T1000 (cell line): Measurements from ENCODE around the gene CABLES1.

Experiments
- DNase-seq: peaks from one replicate; lab custom pipeline; 2025; ENCODE audit warnings: mixed read lengths; lab: John Stamatoyannopoulos, UW

Gene CABLES1

DNA sequence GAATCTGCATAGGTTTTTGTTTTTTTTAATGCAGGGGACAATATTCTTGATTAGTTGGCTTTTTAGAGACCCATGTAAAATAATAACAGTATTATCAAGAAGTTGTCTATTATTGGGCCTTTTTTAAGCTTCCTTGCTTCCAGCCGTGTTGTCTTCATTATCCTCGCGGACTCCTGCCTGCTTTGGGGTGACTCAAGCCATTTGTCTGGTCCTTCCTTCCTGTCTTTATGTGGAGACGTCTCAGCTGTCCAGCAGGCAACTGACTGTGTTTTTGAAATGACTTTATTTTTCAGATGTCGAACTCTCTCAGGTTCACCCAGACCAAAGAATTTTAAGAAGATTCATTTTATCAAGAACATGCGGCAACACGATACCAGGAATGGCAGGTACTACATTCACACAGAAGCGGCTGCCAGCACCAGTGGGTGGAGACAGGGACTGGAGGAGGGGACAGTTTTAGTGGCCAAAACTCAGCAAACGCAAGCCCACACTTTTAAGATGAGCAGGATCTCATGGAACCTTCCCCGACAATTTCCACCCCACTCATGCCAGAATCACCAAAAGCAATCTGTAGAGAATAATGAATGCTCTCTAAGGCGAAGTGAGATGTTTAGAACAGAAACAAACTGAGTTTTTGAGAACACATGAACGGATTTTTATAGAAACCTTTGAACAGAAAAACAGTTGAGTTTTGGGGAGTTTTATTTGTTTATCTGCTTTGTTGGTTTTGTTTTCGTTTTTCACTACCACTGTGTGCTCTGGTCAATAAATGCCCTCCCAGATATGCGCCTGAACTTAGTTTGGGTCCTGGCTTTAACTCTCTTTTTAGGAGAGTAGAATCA, 59.1 kb downstream of the CABLES1 start:
- no peak for DNase-seq

DNA sequence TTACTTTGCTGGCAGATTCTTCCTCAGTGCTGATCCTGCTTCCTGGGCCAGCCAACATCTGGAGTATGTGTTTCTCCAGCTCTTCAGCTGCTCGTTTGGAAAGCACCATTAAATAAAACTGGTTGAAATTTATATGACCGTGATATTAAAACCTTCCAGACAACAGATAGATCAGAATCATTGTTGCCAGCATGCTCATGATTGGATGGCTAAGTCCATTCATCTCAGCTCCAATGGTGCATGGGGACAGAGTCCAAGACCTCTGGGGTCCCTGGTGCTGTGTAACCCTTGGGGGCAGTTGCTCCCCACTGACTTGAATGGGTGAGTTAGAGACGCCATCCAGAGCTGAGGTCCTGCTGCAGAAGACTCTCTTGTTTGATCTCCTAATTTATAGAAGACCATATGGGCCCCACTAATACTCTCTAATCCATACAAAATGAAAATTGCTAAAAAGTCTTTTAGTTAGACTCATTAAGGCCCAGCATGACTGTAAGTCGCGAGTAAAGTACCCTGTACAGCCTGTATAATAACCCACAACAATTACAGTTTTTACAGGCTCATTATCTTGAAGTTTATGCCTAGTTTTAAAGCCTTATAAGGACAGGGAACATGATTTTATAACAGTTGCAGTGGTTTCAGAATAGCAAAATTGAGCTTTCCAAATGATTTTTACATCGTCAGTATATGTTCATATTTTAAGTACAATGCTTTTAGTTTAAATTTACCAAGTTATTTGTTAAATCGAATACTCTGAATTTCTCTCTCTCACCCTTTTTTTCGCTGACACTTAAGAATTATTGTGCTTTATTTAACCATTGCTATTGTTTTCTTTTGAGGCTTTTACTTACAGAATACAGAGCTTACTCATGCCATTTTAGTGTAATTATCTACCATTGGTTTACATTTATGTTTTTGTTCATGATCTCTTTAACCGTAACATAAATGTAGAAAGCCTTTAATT, 60.0 kb downstream of the CABLES1 start:
- no peak for DNase-seq

- no peak for DNase-seq
These were observed 61.1 kb downstream of the CABLES1 start for GRCh38 chr18:23196119-23197007.

DNA sequence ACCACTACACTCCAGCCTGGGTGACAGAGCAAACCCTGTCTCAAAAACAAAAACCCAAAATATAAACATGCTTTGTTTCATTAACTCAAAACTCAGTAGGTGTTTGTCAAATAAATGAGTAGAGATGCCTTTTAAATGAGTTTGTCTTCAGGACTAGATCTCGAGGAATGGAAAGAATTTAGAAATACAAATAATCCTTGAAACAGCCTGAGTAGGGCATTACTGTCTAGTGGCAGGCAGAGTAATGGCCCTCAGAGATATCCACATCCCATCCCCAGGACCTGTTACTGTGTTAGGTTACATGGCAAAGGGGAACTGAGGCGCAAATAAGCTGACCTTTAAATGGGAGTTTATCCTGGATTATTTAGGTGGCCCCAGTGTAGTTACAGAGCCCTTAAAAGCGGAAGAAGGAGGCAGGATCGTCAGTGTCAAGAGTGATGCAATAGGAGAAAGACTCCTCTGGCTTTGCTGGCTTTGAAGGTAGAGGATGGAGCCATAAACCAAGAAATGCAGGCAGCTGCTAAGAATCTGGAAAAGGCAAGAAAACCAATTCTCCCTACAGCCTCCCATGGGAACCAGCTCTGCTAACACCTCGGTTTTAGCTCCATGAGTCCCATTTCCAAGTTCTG, 63.0 kb downstream of the CABLES1 start:
- no peak for DNase-seq

DNA sequence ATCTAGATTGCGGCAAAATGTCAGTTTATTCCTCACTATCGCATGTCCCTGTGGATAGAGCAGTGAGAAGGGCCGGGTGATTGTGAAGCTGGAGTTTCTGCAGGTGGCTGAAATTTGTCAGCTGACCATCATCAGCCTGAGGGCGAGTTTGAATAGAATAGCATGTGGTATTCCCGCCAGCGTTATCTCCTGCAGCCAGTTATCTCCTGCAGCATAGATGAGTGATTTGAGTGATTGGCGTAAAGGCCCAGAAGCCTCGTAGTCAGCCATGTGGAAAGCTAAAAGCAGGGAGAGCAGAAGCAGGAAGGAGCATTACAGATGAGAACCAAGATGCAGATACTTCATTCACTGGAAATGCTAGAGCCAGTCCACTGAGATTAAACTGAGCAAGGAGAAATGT, 65.5 kb downstream of the CABLES1 start:
- no peak for DNase-seq

GRCh38 chr18:23201741-23202140, 66.5 kb downstream of the CABLES1 start:
- no peak for DNase-seq

DNA sequence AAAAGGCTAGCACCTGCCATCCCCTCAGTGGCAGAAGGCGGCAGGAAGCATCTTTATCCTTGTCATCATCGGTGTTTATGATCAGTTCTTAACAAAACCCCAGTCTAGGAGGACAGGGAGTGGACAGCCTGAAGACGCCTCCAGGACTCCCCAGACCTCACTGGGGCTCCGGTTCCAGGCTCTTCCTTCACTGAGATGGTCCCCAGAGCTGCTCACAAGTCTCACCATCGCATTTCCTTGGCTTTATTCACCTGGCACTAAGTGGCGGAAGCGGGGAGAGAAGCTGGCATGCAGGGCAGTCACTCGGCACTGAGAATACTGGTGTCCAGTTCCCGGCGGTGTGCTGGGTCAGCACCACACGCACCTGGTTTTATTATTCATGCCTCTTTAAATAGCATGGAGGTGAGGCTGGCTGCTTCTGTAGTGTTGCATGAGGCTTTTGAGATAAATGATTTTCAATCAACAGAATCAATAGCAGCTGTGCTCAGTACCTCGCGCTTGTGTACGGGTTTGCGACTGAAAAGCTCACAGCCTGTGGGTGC, 68.7 kb downstream of the CABLES1 start:
- no peak for DNase-seq

GRCh38 chr18:23204589-23205235, 69.4 kb downstream of the CABLES1 start:
- no peak for DNase-seq

GRCh38 chr18:23205980-23206379, 70.7 kb downstream of the CABLES1 start:
- no peak for DNase-seq

GRCh38 chr18:23207191-23207955, 72.1 kb downstream of the CABLES1 start:
- DNase-seq = peak; percentile 30

DNA sequence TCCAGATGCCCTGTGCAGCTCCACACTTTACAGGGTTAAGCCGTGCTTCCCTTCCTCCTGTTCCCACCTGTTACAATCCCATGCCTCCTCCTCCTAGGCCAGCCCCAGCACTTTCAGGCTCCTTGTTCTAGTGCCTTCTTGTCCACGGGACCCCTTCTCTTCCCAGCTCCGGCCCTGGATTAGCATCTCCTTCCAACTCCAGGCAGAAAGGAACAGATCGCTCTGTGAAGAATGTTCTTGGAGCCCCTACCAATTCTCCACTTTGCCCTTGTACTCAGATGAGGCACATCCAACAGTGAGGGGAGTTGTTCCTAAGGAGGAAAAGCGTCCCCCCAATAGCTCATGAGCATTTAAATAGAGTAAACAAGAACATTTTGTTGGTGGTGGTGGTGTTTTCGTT, 72.7 kb downstream of the CABLES1 start:
- DNase-seq = no peak

- DNase-seq = no peak
These were observed 73.3 kb downstream of the CABLES1 start for GRCh38 chr18:23208600-23208999.

DNA sequence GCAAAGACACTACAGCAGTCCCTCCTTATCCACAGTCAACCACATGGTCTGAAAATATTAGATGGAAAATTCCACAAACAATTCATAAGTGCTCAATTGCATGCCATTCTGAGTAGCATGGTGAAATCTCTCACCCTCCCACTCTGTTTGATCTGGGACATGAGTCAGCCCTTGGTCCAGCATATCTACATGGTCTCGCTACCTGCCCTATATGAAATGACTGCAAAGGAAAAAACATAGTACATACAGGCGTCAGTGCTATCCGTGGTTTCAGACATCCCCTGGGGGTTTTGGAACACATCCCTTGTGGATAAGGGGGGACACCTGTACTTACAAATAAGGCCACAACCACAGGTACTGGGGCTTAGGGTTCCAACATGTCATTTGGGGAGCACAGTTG, 73.7 kb downstream of the CABLES1 start:
- no peak for DNase-seq

- no peak for DNase-seq
These were observed 74.5 kb downstream of the CABLES1 start for GRCh38 chr18:23209796-23210195.

DNA sequence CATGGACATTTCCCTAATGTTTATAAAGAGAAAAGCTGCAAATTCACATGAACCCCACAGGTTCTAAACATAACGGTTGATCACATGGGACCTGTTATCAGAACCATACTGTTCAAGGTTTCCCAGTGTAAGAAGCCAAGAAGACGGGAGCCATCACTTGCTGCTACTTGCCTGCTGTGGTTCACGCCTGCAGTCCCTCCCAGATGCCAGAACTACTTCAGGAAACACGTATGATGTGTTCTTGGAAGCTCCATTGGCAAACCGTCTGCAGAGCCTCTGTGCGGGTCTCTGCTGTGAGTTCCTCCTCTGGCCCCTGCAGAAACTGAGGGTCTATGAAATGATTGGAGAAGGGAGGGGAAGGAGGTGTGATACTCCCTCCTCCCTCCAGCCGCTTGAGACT, 75.2 kb downstream of the CABLES1 start:
- no peak for DNase-seq

- DNase-seq = no peak
These were observed 75.9 kb downstream of the CABLES1 start for GRCh38 chr18:23211146-23211545.

DNA sequence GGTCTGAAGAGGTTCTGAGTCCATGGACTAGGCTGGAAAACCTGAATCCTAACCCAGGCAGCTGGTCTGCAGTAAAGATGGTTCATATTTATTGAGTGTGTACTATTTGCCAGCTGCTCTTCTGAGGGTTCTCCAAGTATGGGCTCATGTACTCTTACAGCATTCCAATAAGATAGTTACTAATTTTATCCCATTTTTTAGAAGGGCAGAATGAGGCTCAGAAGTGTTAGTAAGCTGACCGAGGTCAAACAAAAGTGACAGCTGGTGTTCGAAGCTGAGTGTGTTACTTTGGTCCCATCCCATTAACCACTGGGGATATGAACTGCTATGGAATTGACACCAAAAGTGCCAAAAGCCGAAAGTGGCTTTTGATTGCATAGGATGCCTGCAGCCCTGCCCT, 76.9 kb downstream of the CABLES1 start:
- no peak for DNase-seq

- no peak for DNase-seq
These were observed 77.9 kb downstream of the CABLES1 start for GRCh38 chr18:23213200-23213599.

DNA sequence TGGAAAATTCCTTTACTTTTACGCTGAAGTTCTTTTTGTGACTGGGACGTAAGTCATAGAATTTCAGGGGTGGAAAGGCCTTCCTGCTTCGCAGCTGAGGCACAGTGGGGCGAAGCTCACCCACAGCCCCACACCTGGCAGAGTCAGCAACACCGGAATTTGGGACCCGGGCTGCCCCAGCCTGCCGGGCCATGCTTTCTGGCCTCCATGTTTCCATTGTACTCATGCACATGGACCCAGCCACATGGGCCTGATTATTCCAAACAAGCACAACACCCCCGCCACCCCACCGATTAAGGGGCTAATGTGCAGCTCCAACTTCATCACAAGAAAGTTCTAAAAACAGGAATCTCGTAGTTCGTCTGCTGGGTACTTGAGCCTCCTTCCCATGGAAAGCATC, 82.5 kb downstream of the CABLES1 start:
- DNase-seq = no peak

DNA sequence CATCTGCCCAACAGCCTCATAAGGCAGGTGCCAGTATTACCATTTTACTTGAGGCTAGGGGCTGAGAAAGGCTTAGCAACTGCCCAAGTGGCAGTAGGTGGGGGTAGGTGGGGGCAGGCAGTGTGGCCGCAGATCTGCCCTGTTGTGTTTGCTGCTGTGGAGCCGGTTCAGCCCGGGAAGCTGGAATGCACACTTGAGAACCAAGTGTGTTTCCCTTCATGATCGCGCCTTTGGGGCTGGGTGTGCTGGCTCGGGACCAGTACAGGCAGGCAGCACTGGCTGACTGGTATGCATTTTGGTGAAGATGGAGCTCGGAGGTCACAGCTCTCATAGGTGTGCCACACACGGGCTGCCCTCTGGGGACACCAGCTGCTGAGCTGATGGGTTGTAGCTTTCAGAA, 85.1 kb downstream of the CABLES1 start:
- DNase-seq = no peak
